Measurements from ENCODE around the gene GALNT10. TPM values are rescaled to one million over a fixed set of nuclear protein-coding genes. Genes with fewer than 3 reads are reported as not detected.

Gene GALNT10
- total RNA-seq, 2 donors from 2014 or later = 21.7 to 27.1 TPM

GRCh38 chr5:154215571-154216325, 25.2 kb downstream of the GALNT10 start:
- intact Hi-C loops (cut with DNase I) = loop anchor here (10.0 kb wide), 1 partner anchor 49 kb away; no protein-coding TSS in a partner anchor
- no peak for DNase-seq (ENCODE audit: low spot score)
- Histone ChIP-seq H3K36me3 (no peaks in the 10 kb centered on the region), H3K9me3 (no peaks in the 10 kb centered on the region), H3K4me1 (replicated peaks) (no peaks in the 10 kb centered on the region), H3K27me3 (replicated peaks; ENCODE audit: insufficient read depth) (no peaks in the 10 kb centered on the region), H3K27ac (peak overlapping the region in 1 of 2 donors; percentile 18), H3K4me3 (no peak overlapping the region)
- no peak for TF ChIP-seq CTCF (IDR thresholded peaks at IDR 0.05)
- no peak for TF ChIP-seq POLR2AphosphoS5 (IDR thresholded peaks at IDR 0.05)
- no peak for TF ChIP-seq POLR2A (IDR thresholded peaks at IDR 0.05)
- 40% methylated on average over 2 of the region's 2 CpGs for WGBS

- WGBS = 100% methylated on average over 4 of the region's 4 CpGs
- no peak for TF ChIP-seq POLR2A (IDR thresholded peaks at IDR 0.05)
- no peak for TF ChIP-seq POLR2AphosphoS5 (IDR thresholded peaks at IDR 0.05)
- TF ChIP-seq CTCF (IDR thresholded peaks at IDR 0.05) = no peak
- Histone ChIP-seq H3K4me1 (replicated peaks) (peaks cover 5% of the 10 kb centered on the region), H3K27ac (no peak overlapping the region), H3K9me3 (no peaks in the 10 kb centered on the region), H3K4me3 (no peak overlapping the region), H3K27me3 (replicated peaks; ENCODE audit: insufficient read depth) (no peaks in the 10 kb centered on the region), H3K36me3 (no peaks in the 10 kb centered on the region)
- intact Hi-C loops (cut with DNase I) = loop anchor here (10.0 kb wide), 1 partner anchor 47 kb away; no protein-coding TSS in a partner anchor
- DNase-seq (ENCODE audit: low spot score) = no peak
Observed at GRCh38 chr5:154217462-154217861, 26.9 kb downstream of the GALNT10 start.

- no peaks in the 10 kb centered on the region for H3K9me3 ChIP-seq
- intact Hi-C loops (cut with DNase I) = loop anchor here (10.0 kb wide), 1 partner anchor 46 kb away; no protein-coding TSS in a partner anchor
- H3K36me3 ChIP-seq = no peaks in the 10 kb centered on the region
- H3K4me1 ChIP-seq (replicated peaks) = peaks cover 5% of the 10 kb centered on the region
- H3K27me3 ChIP-seq (replicated peaks; ENCODE audit: insufficient read depth) = no peaks in the 10 kb centered on the region
- H3K4me3 ChIP-seq = no peak overlapping the region
- no peak for DNase-seq (ENCODE audit: low spot score)
- 97% methylated on average over 8 of the region's 8 CpGs for WGBS
- TF ChIP-seq POLR2AphosphoS5 (IDR thresholded peaks at IDR 0.05) = no peak
- no peak for TF ChIP-seq POLR2A (IDR thresholded peaks at IDR 0.05)
- no peak for TF ChIP-seq CTCF (IDR thresholded peaks at IDR 0.05)
- H3K27ac ChIP-seq = no peak overlapping the region
Observed at GRCh38 chr5:154218786-154219185, 28.3 kb downstream of the GALNT10 start.

GRCh38 chr5:154220625-154221024, 30.1 kb downstream of the GALNT10 start:
- H3K36me3 ChIP-seq = no peaks in the 10 kb centered on the region
- intact Hi-C loops (cut with DNase I) = no loop called here
- no peak for DNase-seq (ENCODE audit: low spot score)
- no peak overlapping the region for H3K27ac ChIP-seq
- H3K4me1 ChIP-seq (replicated peaks) = peaks cover 5% of the 10 kb centered on the region
- TF ChIP-seq CTCF (IDR thresholded peaks at IDR 0.05) = no peak
- TF ChIP-seq POLR2A (IDR thresholded peaks at IDR 0.05) = no peak
- H3K9me3 ChIP-seq = no peaks in the 10 kb centered on the region
- H3K27me3 ChIP-seq (replicated peaks; ENCODE audit: insufficient read depth) = no peaks in the 10 kb centered on the region
- H3K4me3 ChIP-seq = no peak overlapping the region

GRCh38 chr5:154221371-154221896, 30.9 kb downstream of the GALNT10 start:
- 57% methylated on average over 8 of the region's 8 CpGs for WGBS
- Histone ChIP-seq H3K27me3 (replicated peaks; ENCODE audit: insufficient read depth) (no peaks in the 10 kb centered on the region), H3K27ac (no peak overlapping the region), H3K4me1 (replicated peaks) (peaks cover 5% of the 10 kb centered on the region), H3K9me3 (no peaks in the 10 kb centered on the region), H3K4me3 (no peak overlapping the region), H3K36me3 (no peaks in the 10 kb centered on the region)
- intact Hi-C loops (cut with DNase I) = no loop called here
- DNase-seq (ENCODE audit: low spot score) = peak; percentile 29
- no peak for TF ChIP-seq POLR2AphosphoS5 (IDR thresholded peaks at IDR 0.05)
- no peak for TF ChIP-seq CTCF (IDR thresholded peaks at IDR 0.05)
- no peak for TF ChIP-seq POLR2A (IDR thresholded peaks at IDR 0.05)
